COLO668 (cell line): ENCODE data around the gene ZMYND15.

Experiments used
- DNase-seq: peaks from one replicate; lab custom pipeline; 2025; ENCODE audit not compliant: unreplicated experiment; lab: John Stamatoyannopoulos, UW

The ZMYND15 gene

GRCh38 chr17:4715063-4715744, 24.4 kb upstream of the ZMYND15 start:
- no peak for DNase-seq

DNA sequence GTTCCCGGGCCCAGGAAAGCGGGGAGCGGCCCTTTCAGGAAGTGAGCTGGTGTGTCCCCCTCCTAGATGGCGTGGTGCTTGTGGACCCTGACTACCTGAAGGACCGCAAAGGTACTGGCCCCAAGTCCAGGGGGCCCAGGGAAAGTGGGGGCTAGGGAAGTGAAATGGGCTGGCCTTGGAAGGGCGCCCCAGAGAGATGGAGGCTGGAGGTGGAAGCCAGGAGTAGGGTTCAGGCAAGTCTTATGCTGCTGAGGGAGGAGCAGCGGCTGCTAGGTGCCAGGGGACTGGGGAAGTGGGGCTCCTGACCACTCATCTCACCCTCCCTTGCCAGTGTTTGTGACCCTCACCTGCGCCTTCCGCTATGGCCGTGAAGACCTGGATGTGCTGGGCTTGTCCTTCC, 23.6 kb upstream of the ZMYND15 start:
- no peak for DNase-seq

- no peak for DNase-seq
Observed at GRCh38 chr17:4717791-4718190, 21.8 kb upstream of the ZMYND15 start.

DNA sequence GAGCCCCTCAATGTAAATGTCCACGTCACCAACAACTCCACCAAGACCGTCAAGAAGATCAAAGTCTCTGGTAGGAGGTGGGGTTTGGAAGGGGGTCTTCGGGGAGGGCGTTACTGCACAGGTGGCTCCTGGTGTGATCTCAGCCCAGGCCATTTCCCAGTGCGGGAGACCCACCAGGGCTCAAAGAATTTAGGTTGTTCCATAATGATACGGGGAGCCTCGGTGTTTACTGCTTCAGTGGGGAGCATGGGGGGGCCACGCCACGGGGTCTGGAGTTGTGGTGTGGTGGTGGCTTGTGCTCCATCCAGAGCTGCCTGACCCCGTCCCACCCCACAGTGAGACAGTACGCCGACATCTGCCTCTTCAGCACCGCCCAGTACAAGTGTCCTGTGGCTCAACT, 21.4 kb upstream of the ZMYND15 start:
- DNase-seq, result no peak

DNA sequence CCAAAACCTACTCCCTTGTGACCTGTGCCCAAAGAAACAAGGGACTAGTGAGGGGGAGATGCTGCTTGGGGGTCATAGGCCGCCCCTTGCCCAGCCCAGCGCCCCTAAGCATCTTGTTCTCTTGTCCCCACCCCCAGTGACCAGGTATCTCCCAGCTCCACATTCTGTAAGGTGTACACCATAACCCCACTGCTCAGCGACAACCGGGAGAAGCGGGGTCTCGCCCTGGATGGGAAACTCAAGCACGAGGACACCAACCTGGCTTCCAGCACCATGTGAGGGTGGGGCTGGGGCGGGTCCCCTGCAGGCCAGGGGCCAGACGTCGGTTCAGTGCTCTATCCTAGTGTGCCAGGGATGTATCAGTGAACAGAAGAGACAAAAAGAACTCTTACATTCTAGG, 20.5 kb upstream of the ZMYND15 start:
- no peak for DNase-seq

DNA sequence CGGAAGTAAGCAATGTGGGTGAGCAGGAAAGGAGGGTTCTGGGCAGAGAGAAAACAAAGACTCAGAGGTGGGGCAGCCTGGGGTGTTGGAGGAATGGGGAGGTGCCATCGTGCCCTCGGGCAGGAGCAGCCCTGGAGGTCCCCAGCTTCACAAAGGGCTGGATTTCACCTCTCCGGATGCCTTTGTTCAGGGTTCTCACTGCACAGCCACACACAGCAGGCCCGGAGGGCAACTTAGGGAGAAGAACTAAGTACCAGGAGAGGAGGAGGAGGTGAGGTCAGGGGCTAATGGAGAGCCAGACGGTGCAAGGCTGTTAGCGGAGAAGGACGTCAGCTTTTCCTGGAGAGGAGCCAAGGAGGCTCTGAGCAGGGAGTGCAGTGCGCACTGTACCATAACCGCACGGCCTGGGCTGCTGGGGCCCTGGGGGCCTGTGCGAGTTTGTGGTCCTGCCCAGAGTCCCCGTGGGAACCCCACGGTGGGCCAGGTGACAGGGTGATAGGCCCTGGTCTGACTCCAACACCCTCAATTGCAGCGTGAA, 19.9 kb upstream of the ZMYND15 start:
- DNase-seq, result no peak

DNA sequence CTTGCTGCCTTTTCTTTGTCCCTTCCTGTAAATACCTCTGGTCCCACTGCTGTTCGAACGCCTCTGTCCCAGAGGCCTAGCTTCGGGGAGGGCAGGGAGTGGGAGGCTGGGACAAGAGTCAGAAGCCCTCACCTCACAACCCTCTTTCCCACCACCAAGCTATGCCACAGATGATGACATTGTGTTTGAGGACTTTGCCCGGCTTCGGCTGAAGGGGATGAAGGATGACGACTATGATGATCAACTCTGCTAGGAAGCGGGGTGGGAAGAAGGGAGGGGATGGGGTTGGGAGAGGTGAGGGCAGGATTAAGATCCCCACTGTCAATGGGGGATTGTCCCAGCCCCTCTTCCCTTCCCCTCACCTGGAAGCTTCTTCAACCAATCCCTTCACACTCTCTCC, 18.8 kb upstream of the ZMYND15 start:
- no peak for DNase-seq

- peak; percentile 50 for DNase-seq
Observed at GRCh38 chr17:4721203-4722135, 18.2 kb upstream of the ZMYND15 start.

GRCh38 chr17:4722678-4723240, 16.9 kb upstream of the ZMYND15 start:
- no peak for DNase-seq

DNA sequence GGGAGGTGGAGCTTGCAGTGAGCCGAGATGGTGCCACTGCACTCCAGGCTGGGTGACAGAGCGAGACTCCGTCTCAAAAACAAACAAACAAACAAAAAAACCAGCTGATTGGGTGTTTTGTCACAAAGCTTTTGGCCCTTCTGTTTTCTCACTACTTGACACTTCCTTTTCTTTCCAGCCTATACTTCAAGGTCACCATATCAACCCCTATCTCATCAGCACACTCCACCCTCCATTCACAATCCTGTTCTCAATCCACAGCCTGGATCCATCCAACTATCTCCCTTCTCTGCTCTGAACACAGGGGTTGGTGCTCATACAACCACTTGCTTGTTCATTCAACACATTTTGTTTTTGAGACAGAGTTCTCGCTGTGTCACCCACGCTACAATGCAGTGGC, 15.0 kb upstream of the ZMYND15 start:
- no peak for DNase-seq

DNA sequence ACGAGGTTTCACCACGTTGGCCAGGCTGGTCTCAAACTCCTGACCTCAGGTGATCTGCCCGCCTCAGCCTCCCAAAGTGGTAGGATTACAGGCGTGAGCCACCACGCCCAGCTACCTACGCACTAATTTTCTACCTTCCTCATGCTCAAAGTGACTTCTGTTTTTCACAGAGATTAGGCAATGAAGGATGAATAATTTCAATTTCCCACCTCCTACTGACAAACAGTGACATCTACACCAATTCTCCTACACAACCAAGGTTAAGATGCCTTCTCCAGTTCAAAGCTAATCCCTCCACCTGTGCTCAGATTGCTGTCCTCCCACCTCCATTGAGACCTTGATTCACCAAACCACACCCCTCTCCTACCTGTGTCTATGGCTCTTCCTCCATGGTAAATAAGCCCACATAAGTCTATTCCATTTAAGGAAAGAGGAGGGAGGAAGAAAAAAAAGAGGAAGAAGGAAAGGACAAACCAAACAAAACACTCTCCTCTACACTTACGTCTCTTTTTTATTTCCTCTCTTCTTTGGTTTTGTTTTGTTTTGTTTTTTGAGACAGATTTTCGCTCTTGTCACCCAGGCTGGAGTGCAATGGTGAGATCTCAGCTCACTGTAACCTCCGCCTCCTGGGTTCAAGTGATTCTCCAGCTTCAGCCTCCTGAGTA, 13.9 kb upstream of the ZMYND15 start:
- no peak for DNase-seq

- no peak for DNase-seq
Observed at GRCh38 chr17:4728124-4728523, 11.5 kb upstream of the ZMYND15 start.

DNA sequence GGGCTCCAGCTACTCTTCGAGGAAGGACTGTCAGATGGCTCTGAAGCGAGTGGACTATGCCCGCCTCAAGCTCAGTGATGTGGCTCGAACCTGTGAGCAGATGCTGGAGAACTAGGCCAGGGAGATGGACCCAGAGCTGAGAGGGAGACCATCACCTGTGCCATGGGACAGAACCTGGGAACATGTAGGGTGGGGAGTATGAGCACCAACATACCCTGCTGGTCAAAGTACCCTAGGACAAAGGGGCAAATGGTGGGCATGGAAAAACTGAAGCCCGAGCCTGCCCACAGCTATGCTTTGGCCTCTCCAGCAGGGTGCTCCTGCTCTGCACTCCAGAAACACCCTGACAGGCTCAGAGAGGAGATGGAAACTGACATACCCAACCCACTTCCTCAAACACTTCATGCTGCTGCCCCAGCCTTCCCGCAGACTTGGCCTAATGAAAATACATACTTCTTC, 6.5 kb upstream of the ZMYND15 start:
- no peak for DNase-seq

GRCh38 chr17:4734857-4735475, 4.7 kb upstream of the ZMYND15 start:
- no peak for DNase-seq

DNA sequence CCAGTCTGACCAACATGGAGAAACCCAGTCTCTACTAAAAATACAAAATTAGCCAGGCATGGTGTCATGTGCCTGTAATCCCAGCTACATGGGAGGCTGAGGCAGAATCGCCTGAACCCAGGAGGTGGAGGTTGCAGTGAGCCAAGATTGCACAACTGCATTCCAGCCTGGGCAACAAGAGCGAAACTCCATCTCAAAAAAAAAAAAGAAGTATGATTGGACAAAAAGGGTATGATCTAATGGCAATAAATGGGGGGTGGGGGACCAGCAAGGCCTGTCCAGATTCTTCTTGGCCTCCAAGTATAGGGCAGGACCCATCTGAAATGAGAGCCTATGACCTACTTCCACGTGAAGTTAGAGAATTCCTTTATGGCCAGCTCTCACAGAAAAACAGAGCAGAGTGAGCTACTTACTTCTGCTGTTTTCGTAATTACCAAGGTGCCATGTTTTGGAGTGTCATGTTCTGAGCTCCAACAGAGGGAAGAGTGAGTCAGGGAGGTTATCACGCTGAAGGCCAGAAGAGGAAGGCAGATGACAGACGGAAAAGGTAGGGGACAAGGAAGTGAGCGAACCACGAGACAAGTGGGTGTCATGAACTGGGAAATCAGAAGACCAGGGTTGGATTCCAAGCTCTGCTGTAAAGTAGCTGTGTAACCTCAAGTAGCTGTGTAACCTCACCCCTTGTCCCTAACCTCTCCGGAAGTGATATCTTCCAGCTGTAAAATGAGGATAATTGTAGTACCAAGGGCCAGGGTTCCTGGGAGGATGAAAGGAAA, 3.6 kb upstream of the ZMYND15 start:
- no peak for DNase-seq

DNA sequence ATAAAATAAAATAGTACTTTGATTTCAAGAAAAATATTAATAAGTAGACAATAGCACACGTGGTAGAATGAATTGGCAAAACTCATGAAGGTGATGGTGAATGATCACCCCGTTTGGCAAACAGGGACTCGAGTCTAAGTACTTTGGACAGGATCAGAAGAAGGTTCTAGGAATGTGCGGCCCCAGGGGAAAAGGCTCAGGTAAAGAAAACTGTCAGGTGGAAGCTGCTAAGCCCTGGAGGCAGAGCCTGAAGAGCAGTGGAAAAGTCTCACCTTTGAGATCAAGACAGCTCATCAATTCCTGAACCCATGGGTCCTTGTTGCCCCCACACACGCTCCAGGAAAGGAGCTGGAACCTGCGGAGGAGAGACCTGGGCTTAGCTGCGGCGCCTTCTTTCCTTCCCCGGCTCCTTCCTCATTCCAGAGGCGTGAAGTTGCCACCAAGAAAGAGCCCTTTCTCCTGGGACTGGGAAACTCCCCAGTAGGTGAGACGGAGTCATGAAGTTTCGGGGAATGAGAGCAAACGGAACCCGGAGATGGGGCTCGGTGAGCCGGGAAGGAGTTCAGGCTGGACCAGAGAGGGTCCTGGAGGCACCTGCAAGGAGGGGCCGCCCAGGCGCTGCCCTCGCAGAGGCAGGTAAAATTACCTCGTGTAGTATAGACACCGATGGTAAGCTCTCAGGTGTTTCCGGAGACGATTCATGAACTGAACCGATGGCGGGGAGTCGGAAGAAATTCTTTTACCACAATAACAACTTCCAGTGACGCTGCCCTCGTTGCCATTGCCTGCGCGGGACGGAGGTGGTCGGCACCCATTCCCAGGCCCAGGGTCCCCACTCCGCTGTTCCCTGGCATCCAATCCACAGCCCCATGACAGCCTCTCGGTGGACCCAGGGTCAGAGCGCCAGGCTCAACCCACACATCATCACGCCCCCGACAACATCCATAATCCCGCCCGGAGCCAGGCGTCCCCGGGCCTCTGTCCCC, 1.2 kb upstream of the ZMYND15 start:
- DNase-seq, result no peak

DNA sequence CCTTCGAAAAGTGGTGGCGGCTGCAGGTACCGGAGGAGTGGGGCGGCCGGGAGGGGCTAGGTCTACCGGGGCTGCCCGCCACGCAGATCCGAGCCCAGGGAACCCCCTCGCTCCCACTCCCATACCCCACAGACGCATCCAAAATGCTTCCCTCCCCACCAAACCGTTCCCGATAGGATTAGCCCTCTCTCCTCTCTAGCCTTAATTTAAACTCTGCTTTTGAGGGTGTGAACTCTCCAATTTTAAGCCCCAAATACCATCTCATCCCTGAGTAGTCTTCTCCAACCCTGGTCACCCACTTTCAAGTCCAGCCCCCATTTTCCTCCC, 355 bp downstream of the ZMYND15 start:
- DNase-seq, result no peak

DNA sequence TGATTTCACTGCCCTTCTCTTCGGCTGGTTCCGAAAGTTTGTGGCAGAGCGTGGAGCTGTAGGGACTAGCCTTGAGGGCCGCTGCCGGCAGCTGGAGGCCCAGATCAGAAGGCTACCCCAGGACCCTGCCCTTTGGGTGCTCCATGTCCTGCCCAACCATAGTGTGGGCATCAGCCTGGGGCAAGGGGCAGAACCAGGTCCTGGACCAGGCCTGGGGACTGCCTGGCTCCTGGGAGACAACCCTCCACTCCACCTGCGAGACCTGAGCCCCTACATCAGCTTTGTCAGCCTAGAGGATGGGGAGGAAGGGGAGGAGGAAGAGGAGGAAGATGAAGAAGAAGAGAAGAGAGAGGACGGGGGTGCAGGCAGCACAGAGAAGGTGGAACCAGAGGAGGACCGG, 951 bp downstream of the ZMYND15 start:
- DNase-seq, result no peak

DNA sequence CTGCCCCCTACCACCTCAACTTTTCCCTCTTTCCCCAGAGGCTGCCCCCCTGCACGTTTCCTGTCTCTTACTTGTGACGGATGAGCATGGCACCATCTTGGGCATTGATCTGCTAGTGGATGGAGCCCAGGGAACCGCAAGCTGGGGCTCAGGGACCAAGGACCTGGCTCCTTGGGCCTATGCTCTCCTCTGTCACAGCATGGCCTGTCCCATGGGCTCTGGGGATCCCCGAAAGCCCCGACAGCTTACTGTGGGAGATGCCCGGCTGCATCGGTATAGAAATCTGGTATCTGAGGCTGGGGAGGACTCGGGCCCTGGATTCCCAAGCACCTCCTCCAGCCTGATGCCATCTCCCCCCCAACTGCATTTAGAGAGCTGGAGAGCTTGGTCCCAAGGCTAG, 1.9 kb downstream of the ZMYND15 start:
- no peak for DNase-seq
